Measurements from ENCODE around the gene PDLIM5. TPM values are rescaled to one million over a fixed set of nuclear protein-coding genes. Genes with fewer than 3 reads are reported as not detected.
A peak's percentile ranks its signal among the peaks of the same experiment; 100 is the strongest.

The PDLIM5 gene
- total RNA-seq, 6 experiments from 2014 or later, result 152 to 240 (median 171) TPM

GRCh38 chr4:94448815-94449375 lies 2.8 kb upstream of the PDLIM5 start:
- H3K9me3 Mint-ChIP-seq, result no peaks in the 10 kb centered on the region
- peaks cover 10% of the 10 kb centered on the region for H3K36me3 Mint-ChIP-seq (ENCODE audit: low read depth)
- no peak overlapping the region for H3K27ac Mint-ChIP-seq
- no peak overlapping the region for H3K4me3 Mint-ChIP-seq
- no peak for DNase-seq
- TF ChIP-seq CTCF (IDR thresholded peaks at IDR 0.05), result no peak
- no peaks in the 10 kb centered on the region for H3K27me3 Mint-ChIP-seq (ENCODE audit: insufficient read depth)
- H3K4me1 Mint-ChIP-seq (ENCODE audit: low read depth), result peaks cover 68% of the 10 kb centered on the region

- Mint-ChIP-seq H3K36me3 (ENCODE audit: low read depth) (peaks cover 19% of the 10 kb centered on the region), H3K4me1 (ENCODE audit: low read depth) (peaks cover 73% of the 10 kb centered on the region), H3K9me3 (no peaks in the 10 kb centered on the region), H3K27me3 (ENCODE audit: insufficient read depth) (no peaks in the 10 kb centered on the region), H3K4me3 (peak overlapping the region; percentile 95), H3K27ac (peak overlapping the region; percentile 82)
- TF ChIP-seq CTCF (IDR thresholded peaks at IDR 0.05), result no peak
- DNase-seq, result no peak
Measured at GRCh38 chr4:94451051-94451694, 569 bp upstream of the PDLIM5 start.

DNA sequence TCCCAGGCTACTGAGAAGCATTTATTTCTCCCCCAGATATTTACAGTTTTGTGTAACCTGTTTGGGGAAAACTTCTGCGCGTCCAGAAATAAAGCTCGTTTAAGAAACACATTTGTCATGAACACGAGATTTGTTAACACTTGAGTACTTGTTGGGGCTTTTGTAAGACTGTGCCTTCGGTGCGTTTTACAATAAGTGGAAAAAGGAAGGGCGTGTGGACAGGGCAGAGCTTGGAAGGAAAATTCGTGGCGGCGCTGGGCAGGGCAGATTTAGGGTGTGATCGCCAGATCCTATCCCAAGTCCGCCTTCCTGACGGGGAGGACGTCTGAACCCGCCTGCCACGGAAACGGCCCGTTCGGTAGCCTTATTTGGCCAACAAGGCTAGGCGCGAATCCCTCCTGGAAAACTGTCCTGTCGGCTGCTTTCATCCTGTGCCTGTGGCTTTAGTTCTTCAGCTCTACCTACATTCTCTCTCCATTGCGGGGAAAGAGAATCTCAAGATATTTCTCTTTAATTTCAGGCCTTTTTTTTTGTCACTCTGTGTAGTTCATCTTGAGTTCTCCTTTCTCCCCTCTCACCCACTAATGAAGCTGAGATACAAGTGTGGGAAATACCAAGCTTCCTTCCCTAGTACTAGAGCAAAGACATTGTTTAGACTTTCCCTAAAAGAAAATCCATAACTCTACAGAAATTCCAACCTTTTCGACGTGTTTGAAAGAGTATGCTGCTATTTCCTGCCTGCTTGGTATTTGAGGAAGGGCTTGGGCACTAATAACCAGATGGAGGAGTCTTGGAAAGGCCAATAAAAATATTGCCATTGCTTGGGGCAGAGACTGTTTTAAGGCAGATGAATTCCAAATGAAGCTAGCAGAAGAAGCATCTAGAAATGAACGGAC lies 982 bp downstream of the PDLIM5 start:
- H3K36me3 Mint-ChIP-seq (ENCODE audit: low read depth), result peaks cover 21% of the 10 kb centered on the region
- H3K27me3 Mint-ChIP-seq (ENCODE audit: insufficient read depth), result no peaks in the 10 kb centered on the region
- DNase-seq, result peak; percentile 77
- peaks cover 67% of the 10 kb centered on the region for H3K4me1 Mint-ChIP-seq (ENCODE audit: low read depth)
- peak overlapping the region; percentile 95 for H3K4me3 Mint-ChIP-seq
- TF ChIP-seq CTCF (IDR thresholded peaks at IDR 0.05), result no peak
- no peaks in the 10 kb centered on the region for H3K9me3 Mint-ChIP-seq
- peak overlapping the region; percentile 93 for H3K27ac Mint-ChIP-seq

DNA sequence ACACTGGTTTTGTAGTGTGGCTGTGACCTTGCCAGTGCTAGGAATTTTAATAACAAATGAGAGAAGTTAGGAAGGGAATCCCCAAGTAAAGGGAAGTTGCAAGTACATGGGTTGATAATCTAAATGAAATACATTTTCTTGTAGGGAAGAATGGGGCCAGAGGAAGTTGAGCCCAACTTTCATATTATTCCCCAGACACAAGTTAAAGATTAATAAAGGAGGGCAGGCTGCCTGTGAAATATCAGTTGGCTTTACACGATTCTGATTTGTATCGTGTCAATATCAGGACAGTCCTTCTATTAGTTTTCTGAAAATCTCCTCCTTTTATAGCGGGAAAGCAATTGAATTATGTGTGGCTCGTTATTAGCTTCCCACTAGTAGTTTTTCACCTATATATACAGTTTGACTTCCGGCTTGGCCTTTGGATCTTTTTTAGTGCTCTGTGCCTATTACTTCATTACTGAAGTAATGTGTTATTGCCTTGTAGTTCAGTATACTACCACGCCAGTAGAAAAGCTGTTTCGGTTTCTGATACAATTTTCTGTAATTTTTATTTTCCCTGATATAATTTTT lies 1.7 kb downstream of the PDLIM5 start:
- Mint-ChIP-seq H3K36me3 (ENCODE audit: low read depth) (peaks cover 24% of the 10 kb centered on the region), H3K4me3 (peak overlapping the region; percentile 95), H3K9me3 (no peaks in the 10 kb centered on the region), H3K27me3 (ENCODE audit: insufficient read depth) (no peaks in the 10 kb centered on the region), H3K27ac (peak overlapping the region; percentile 93), H3K4me1 (ENCODE audit: low read depth) (peaks cover 67% of the 10 kb centered on the region)
- no peak for DNase-seq
- TF ChIP-seq CTCF (IDR thresholded peaks at IDR 0.05), result no peak

- no peak for TF ChIP-seq CTCF (IDR thresholded peaks at IDR 0.05)
- Mint-ChIP-seq H3K27ac (peak overlapping the region; percentile 84), H3K27me3 (ENCODE audit: insufficient read depth) (no peaks in the 10 kb centered on the region), H3K4me3 (peak overlapping the region; percentile 95), H3K9me3 (no peaks in the 10 kb centered on the region), H3K4me1 (ENCODE audit: low read depth) (peaks cover 69% of the 10 kb centered on the region), H3K36me3 (ENCODE audit: low read depth) (peaks cover 32% of the 10 kb centered on the region)
- no peak for DNase-seq
Measured at GRCh38 chr4:94454405-94454804, 2.7 kb downstream of the PDLIM5 start.

All from HFFc6 (cell line).